GM18517 (cell line): ENCODE measurements around the gene ADSS1.

Source experiments
- ATAC-seq: cut with Tn5 transposase; IDR thresholded peaks from one replicate; pipeline ENCODE4 v1.9.1; 2021; ENCODE audit warnings: mild to moderate bottlenecking, moderate library complexity; ENCODE audit not compliant: unreplicated experiment

The ADSS1 gene

GRCh38 chr14:104791425-104791824 lies 67.4 kb downstream of the ADSS1 start:
- no peak for ATAC-seq

DNA sequence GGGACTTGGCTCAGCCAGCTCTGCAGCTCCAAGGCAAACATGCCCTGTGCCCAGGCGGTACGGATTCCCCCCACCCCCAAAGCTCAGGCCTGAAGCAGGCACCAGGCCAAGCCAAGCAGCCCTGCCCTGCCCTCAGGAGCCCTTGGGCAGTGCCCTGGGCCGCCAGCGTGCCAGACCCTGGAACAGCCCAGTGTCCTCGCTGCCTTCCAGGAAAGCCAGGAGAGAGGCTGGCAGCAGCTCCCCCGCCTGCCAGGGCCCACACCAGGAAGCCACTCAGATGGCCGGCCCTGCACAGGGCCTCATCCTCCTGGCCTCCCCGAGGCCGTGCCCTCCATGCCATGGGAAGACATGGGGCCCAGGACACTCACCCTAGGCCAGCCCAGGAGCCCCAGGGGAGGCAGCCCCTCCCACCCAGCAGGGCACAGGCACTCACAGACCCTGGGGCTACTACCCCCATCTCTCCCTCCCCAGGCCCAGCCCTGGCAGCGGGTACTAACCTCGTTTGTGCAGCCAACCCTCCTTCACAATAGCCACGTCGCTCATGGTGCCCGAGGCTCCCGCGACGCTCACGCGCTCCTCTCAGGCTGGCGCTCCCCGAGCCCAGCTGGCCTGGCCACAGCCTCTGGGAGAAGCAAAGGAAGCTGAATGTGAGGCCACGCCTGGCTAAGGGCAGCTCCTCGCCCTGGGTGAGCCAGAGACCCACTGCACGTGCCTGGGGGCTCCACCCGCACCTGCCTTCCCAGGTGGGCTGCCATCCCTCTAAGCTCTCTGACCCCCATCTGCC lies 68.3 kb downstream of the ADSS1 start:
- no peak for ATAC-seq

GRCh38 chr14:104792945-104793702 lies 69.1 kb downstream of the ADSS1 start:
- no peak for ATAC-seq

- no peak for ATAC-seq
Measured at GRCh38 chr14:104793703-104793959, 69.6 kb downstream of the ADSS1 start.

DNA sequence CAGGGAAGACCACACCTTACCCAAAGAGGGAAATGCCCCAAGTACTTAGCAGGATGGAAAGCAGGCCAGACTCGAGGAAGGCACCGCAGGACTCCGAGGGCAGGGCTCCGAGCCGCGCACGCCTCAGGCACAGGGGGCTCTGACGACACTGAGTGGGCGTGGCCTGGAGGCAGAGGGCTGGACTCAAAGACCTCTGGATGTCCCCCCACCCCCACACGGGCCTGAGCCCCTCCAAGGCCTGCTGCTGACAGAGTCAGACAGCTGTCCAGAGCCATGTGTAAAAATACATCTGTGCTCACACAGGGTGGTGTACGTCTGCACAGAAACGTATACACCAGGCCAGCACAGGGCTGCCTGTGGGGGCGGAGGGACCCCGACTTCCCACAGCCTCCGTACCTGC lies 70.1 kb downstream of the ADSS1 start:
- no peak for ATAC-seq

- no peak for ATAC-seq
Measured at GRCh38 chr14:104794631-104794992, 70.6 kb downstream of the ADSS1 start.

- no peak for ATAC-seq
Measured at GRCh38 chr14:104794993-104795780, 71.2 kb downstream of the ADSS1 start, which contains the start of gene AKT1. Gene AKT1 (minus strand): TSS chr14:104795748. CDS start chr14:104792643, 3,105 bp downstream.

DNA sequence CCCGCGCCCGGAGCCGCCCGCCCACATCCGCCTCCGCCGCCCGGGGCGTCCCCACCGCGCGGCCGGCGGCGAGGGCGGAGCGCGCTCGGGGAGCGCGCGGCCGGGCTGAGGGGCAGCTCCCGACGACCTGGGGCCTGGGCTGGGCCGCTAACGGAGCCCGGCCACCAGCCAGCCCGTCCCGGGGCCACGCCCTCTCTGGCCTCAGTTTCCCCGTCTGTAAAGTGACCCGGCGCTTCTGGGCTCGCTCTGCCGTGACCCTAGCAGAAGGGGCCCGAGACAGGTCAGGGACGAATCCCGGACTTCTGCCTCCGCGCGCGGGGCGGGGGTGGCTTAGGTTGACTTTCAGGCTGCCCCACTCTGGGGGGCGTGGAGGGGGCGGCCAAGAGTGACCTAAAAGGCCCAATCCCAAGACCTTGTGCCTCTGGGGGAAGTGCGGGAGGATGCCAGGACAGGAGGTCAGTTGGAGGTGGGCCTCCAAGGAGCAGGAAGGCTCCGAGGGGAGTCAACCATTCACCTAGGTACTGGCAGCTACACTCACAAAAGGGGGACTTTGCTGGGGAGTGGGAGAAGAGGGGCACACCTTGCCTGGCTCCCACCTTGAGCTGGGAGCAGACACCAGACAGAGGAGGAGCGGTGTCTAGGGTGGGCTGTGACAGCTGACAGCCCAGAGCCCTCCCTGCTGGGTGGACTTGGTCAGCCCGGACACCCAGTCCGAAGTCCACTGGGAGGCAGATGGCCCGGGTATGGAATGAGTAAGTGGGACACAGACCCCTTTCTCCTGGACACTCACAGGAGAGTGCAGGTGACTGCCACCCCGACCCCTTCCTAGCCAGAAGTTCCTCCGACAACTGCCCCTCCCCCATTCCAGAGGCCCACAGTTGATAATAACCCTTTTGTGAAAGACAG lies 72.0 kb downstream of the ADSS1 start:
- no peak for ATAC-seq

- ATAC-seq, result no peak
Measured at GRCh38 chr14:104796687-104797081, 72.7 kb downstream of the ADSS1 start.
